ENCODE measurements around the gene HDAC4.

DNA sequence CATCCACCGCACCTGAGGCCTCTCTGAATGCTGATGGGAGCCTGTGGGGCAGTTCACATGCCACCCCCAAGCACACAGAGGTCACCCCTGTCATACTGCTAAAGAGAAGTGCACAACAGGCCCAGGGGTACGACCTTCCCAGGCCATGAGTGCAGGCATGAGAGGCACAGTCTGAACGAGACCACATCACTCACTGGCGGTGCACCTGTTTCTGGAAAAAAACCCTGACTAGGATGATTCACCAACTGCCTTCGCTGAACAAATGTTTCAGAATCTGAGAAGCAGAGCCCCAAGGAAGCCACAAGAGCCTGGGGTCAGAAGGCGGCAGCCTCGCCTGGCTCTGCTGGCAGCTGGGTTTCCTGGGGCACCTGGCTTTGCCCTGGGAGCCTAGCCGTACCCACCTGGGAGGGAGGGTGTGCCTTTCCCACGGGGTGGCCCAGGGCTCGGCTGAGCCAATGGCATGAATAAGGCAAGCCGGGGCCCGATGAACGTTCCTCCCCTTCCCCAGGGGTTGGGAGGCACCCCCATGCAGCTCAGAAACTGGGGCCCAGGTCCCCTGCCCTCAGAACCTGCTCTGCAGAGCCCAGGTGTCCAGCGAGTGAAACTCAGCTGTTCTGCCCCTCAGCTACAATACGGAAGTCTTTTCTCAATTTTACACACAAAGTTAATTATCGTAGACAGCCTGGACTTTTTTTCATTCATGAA is 73.8 kb downstream of the HDAC4 start:
- TF ChIP-seq ELF1 (IDR thresholded peaks at IDR 0.05; ENCODE audit: borderline replicate concordance, low read depth) = no peak
- TF ChIP-seq, protein P1, sequence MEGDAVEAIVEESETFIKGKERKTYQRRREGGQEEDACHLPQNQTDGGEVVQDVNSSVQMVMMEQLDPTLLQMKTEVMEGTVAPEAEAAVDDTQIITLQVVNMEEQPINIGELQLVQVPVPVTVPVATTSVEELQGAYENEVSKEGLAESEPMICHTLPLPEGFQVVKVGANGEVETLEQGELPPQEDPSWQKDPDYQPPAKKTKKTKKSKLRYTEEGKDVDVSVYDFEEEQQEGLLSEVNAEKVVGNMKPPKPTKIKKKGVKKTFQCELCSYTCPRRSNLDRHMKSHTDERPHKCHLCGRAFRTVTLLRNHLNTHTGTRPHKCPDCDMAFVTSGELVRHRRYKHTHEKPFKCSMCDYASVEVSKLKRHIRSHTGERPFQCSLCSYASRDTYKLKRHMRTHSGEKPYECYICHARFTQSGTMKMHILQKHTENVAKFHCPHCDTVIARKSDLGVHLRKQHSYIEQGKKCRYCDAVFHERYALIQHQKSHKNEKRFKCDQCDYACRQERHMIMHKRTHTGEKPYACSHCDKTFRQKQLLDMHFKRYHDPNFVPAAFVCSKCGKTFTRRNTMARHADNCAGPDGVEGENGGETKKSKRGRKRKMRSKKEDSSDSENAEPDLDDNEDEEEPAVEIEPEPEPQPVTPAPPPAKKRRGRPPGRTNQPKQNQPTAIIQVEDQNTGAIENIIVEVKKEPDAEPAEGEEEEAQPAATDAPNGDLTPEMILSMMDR (IDR thresholded peaks at IDR 0.05 in 2 of 3, conservative IDR thresholded peaks at IDR 0.05 in 1 of 3; ENCODE audit: borderline replicate concordance in 1 of 3, insufficient read depth in 1 of 3, low read depth in 2 of 3, low read length in 2 of 3) = no peak
- TF ChIP-seq POLR2A (IDR thresholded peaks at IDR 0.05; ENCODE audit: borderline replicate concordance, extremely low read depth, insufficient read depth, insufficient read length) = no peak
- TF ChIP-seq EZH2 (IDR thresholded peaks at IDR 0.05) = no peak
- TF ChIP-seq YY1 (IDR thresholded peaks at IDR 0.05; ENCODE audit: extremely low read depth, insufficient replicate concordance, low read depth, low read length) = no peak
